Liver (tissue), 9 donors: ENCODE data around the gene RASA1. TPM values are rescaled to one million over a fixed set of nuclear protein-coding genes. Genes with fewer than 3 reads are reported as not detected.
A peak's percentile ranks its signal among the peaks of the same experiment; 100 is the strongest.
"Not testable (repeated sequence)": the region's sequence is repeated elsewhere in the genome, so short reads cannot be mapped to it uniquely, and the experiment has no call there.

ENCODE experiments used
- DNase-seq: peaks from one replicate; pipeline ENCODE4 v3.0.0-alpha.2; 2017; ENCODE audit warnings: low spot score
- H3K27ac ChIP-seq, 2 donors: one replicate each; pipeline ENCODE4 v1.7.0; 2013; ENCODE audit warnings: inconsistent platforms in 2 of 2, low read length in 2 of 2, control low read depth in 1 of 2, low read depth in 1 of 2, mild to moderate bottlenecking in 1 of 2
- H3K27me3 ChIP-seq, 4 donors: one replicate each; pipeline versions ENCODE4 v1.6.1 to v1.7.0; 2013; ENCODE audit warnings: low read length in 3 of 4, inconsistent platforms in 1 of 4, mild to moderate bottlenecking in 1 of 4, moderate library complexity in 1 of 4; ENCODE audit not compliant: control insufficient read depth in 4 of 4, insufficient read depth in 4 of 4
- H3K36me3 ChIP-seq, 4 donors: one replicate each; pipeline versions ENCODE4 v1.6.1 to v1.7.0; 2013; ENCODE audit warnings: low read length in 3 of 4, mild to moderate bottlenecking in 3 of 4, low read depth in 1 of 4, moderate library complexity in 1 of 4; ENCODE audit not compliant: control insufficient read depth in 4 of 4, insufficient read depth in 3 of 4
- H3K4me1 ChIP-seq, 4 donors: one replicate each; pipeline versions ENCODE4 v1.6.1 to v1.7.0; 2013; ENCODE audit warnings: low read length in 3 of 4, mild to moderate bottlenecking in 3 of 4, moderate library complexity in 1 of 4; ENCODE audit not compliant: control insufficient read depth in 4 of 4, insufficient read depth in 4 of 4
- H3K4me3 ChIP-seq, 3 donors: one replicate each; pipeline versions ENCODE4 v1.6.1 to v1.7.0; 2013; ENCODE audit warnings: low read length in 3 of 3, control low read depth in 1 of 3, low read depth in 1 of 3, mild to moderate bottlenecking in 1 of 3
- H3K9ac ChIP-seq, 2 donors: one replicate each; pipeline ENCODE4 v1.7.0; 2013; ENCODE audit warnings: low read length in 2 of 2, mild to moderate bottlenecking in 2 of 2, moderate library complexity in 2 of 2, control low read depth in 1 of 2, low read depth in 1 of 2
- H3K9me3 ChIP-seq, 4 donors: one replicate each; pipeline versions ENCODE4 v1.6.1 to v1.7.0; 2013; ENCODE audit warnings: low read length in 3 of 4; ENCODE audit not compliant: control insufficient read depth in 4 of 4
- EGR1 ChIP-seq, 2 donors: IDR thresholded peaks; 2 replicates each; pipeline ENCODE4 v1.6.1; 2016 to 2018; ENCODE audit warnings: antibody characterized with exemption in 2 of 2, low read depth in 2 of 2
- FOXA1 ChIP-seq: IDR thresholded peaks from 2 replicates; pipeline ENCODE4 v1.6.1; 2016; ENCODE audit warnings: antibody characterized with exemption
- FOXA2 ChIP-seq: IDR thresholded peaks from 2 replicates; pipeline ENCODE4 v1.6.1; 2016; ENCODE audit warnings: antibody characterized with exemption
- GABPA ChIP-seq, 2 donors: IDR thresholded peaks in 1 of 2; conservative IDR thresholded peaks in 1 of 2; 2 replicates each; pipeline ENCODE4 v1.6.1; 2016; ENCODE audit warnings: antibody characterized with exemption in 2 of 2, mild to moderate bottlenecking in 1 of 2, moderate library complexity in 1 of 2
- HNF4A ChIP-seq, 2 donors: conservative IDR thresholded peaks; 2 replicates each; pipeline ENCODE4 v1.6.1; 2016; ENCODE audit warnings: antibody characterized with exemption in 2 of 2, mild to moderate bottlenecking in 2 of 2
- HNF4G ChIP-seq: IDR thresholded peaks from 2 replicates; pipeline ENCODE4 v1.6.1; 2016; ENCODE audit warnings: antibody characterized with exemption
- JUND ChIP-seq, 2 donors: IDR thresholded peaks; 2 replicates each; pipeline ENCODE4 v1.6.1; 2016; ENCODE audit warnings: antibody characterized with exemption in 2 of 2
- NR2F2 ChIP-seq: IDR thresholded peaks from 2 replicates; pipeline ENCODE4 v1.6.1; 2016; ENCODE audit warnings: antibody characterized with exemption
- RAD21 ChIP-seq, 2 donors: IDR thresholded peaks; 2 replicates each; pipeline ENCODE4 v1.6.1; 2016; ENCODE audit warnings: antibody characterized with exemption in 2 of 2, mild to moderate bottlenecking in 2 of 2
- RXRA ChIP-seq, 2 donors: IDR thresholded peaks; 2 replicates each; pipeline ENCODE4 v1.6.1; 2017 to 2018; ENCODE audit warnings: antibody characterized with exemption in 2 of 2, mild to moderate bottlenecking in 1 of 2
- SP1 ChIP-seq: IDR thresholded peaks from 2 replicates; pipeline ENCODE4 v1.6.1; 2018; ENCODE audit warnings: antibody characterized with exemption, mild to moderate bottlenecking
- TAF1 ChIP-seq: conservative IDR thresholded peaks from 2 replicates; pipeline ENCODE4 v1.6.1; 2016; ENCODE audit warnings: antibody characterized with exemption, mild to moderate bottlenecking
- YY1 ChIP-seq: IDR thresholded peaks from 2 replicates; pipeline ENCODE4 v1.6.1; 2016; ENCODE audit warnings: antibody characterized with exemption, mild to moderate bottlenecking
- WGBS: extraction: QIAGEN DNeasy Blood & Tissue Kit; methylation state at CpG from one replicate; pipeline ENCODE4 v1.1.7; 2013; 5-methylcytosine and 5-hydroxymethylcytosine counted together
- polyA plus RNA-seq, 2 donors: library from polyadenylated mRNA; stranded (reverse) in 1 of 2; unstranded in 1 of 2; fragments of 200-250 nt in 1 of 2; fragments of >200 nt in 1 of 2; fragmentation: Nextera tagmentation in 1 of 2; extraction: Ambion mirVana in 1 of 2; gene quantifications; one replicate each; pipeline versions ENCODE4 v1.2.1 to v1.2.3, GENCODE V29; 2013 to 2015
- total RNA-seq, 2 donors: library from RNA; depleted of rRNA; stranded (reverse); fragments of >200 nt; gene quantifications; one replicate each; pipeline ENCODE4 v1.2.3, GENCODE V29; 2014
- TF ChIP-seq, protein P1 (sequence below): IDR thresholded peaks from 2 replicates; pipeline ENCODE4 v1.6.1; 2016; ENCODE audit warnings: antibody characterized with exemption
- TF ChIP-seq, protein P2 (sequence below): IDR thresholded peaks from 2 replicates; pipeline ENCODE4 v1.6.1; 2016; ENCODE audit warnings: antibody characterized with exemption
- TF ChIP-seq, protein P3 (sequence below): IDR thresholded peaks from 2 replicates; pipeline ENCODE4 v1.6.1; 2016; ENCODE audit warnings: antibody characterized with exemption
- TF ChIP-seq, protein P4 (sequence below): fragments of 150-350 bp; IDR thresholded peaks from 2 replicates; pipeline ENCODE4 v1.5.1; 2017; ENCODE audit warnings: improper control_type of control experiment, low read depth, low read length; ENCODE audit not compliant: missing input control
- TF ChIP-seq, protein P5 (sequence below): IDR thresholded peaks from 2 replicates; pipeline ENCODE4 v1.6.1; 2016; ENCODE audit warnings: antibody characterized with exemption, mild to moderate bottlenecking
- donor health status: healthy.
- donor health status: healthy.
- donor health status: healthy.
- donor health status: healthy.
- donor health status: healthy.

RASA1 gene
- total and polyA plus RNA-seq, 4 donors: 3.7 to 18.1 (median 7.0) TPM

DNA sequence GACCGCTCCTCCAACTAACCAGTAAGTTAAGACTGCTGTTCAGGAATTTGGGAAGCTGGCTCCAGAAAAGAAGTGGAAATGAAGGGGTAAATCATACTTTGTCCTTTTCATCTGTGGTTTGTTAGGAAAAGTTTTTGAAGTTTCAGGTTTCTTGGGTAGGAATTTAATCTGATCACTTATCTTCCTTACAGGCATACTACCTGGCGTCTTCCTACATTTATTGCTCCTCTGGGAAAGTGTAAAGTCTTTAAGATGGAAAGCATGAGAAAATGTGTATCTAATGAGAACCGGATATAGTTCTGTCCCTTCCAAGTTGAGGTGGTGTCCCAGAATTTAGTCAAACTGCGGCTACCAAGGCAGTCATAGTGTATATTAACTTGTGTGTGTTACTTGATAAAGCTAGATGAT lies 1.3 kb downstream of the RASA1 start:
- Histone ChIP-seq H3K27ac (peak overlapping the region; percentile 57 to 82), H3K27me3 (no peaks in the 10 kb centered on the region), H3K36me3 (no peaks in the 10 kb centered on the region), H3K9me3 (no peaks in the 10 kb centered on the region), H3K9ac (peak overlapping the region; percentile 79 to 82), H3K4me3 (peak overlapping the region; percentile 91 to 100 (median 98)), H3K4me1 (peaks cover 0 to 20% (median 9%) of the 10 kb centered on the region in 4 donors)
- TF ChIP-seq NR2F2 (no peak), HNF4G (no peak), RXRA (IDR thresholded peaks at IDR 0.05) (no peak), JUND (IDR thresholded peaks at IDR 0.05) (no peak), EGR1 (IDR thresholded peaks at IDR 0.05; ENCODE audit: low read depth in 2 of 2) (no peak), SP1 (no peak), TAF1 (no peak), HNF4A (conservative IDR thresholded peaks at IDR 0.05) (no peak), FOXA1 (no peak), YY1 (no peak), GABPA (IDR thresholded peaks at IDR 0.05 in 1 of 2, conservative IDR thresholded peaks at IDR 0.05 in 1 of 2) (no peak), FOXA2 (no peak), RAD21 (IDR thresholded peaks at IDR 0.05) (no peak)
- TF ChIP-seq, protein P1, sequence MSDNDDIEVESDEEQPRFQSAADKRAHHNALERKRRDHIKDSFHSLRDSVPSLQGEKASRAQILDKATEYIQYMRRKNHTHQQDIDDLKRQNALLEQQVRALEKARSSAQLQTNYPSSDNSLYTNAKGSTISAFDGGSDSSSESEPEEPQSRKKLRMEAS: no peak
- TF ChIP-seq, protein P2, sequence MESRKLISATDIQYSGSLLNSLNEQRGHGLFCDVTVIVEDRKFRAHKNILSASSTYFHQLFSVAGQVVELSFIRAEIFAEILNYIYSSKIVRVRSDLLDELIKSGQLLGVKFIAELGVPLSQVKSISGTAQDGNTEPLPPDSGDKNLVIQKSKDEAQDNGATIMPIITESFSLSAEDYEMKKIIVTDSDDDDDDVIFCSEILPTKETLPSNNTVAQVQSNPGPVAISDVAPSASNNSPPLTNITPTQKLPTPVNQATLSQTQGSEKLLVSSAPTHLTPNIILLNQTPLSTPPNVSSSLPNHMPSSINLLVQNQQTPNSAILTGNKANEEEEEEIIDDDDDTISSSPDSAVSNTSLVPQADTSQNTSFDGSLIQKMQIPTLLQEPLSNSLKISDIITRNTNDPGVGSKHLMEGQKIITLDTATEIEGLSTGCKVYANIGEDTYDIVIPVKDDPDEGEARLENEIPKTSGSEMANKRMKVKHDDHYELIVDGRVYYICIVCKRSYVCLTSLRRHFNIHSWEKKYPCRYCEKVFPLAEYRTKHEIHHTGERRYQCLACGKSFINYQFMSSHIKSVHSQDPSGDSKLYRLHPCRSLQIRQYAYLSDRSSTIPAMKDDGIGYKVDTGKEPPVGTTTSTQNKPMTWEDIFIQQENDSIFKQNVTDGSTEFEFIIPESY: no peak
- TF ChIP-seq, protein P3, sequence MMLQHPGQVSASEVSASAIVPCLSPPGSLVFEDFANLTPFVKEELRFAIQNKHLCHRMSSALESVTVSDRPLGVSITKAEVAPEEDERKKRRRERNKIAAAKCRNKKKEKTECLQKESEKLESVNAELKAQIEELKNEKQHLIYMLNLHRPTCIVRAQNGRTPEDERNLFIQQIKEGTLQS: no peak
- TF ChIP-seq, protein P4, sequence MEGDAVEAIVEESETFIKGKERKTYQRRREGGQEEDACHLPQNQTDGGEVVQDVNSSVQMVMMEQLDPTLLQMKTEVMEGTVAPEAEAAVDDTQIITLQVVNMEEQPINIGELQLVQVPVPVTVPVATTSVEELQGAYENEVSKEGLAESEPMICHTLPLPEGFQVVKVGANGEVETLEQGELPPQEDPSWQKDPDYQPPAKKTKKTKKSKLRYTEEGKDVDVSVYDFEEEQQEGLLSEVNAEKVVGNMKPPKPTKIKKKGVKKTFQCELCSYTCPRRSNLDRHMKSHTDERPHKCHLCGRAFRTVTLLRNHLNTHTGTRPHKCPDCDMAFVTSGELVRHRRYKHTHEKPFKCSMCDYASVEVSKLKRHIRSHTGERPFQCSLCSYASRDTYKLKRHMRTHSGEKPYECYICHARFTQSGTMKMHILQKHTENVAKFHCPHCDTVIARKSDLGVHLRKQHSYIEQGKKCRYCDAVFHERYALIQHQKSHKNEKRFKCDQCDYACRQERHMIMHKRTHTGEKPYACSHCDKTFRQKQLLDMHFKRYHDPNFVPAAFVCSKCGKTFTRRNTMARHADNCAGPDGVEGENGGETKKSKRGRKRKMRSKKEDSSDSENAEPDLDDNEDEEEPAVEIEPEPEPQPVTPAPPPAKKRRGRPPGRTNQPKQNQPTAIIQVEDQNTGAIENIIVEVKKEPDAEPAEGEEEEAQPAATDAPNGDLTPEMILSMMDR: no peak
- TF ChIP-seq, protein P5, sequence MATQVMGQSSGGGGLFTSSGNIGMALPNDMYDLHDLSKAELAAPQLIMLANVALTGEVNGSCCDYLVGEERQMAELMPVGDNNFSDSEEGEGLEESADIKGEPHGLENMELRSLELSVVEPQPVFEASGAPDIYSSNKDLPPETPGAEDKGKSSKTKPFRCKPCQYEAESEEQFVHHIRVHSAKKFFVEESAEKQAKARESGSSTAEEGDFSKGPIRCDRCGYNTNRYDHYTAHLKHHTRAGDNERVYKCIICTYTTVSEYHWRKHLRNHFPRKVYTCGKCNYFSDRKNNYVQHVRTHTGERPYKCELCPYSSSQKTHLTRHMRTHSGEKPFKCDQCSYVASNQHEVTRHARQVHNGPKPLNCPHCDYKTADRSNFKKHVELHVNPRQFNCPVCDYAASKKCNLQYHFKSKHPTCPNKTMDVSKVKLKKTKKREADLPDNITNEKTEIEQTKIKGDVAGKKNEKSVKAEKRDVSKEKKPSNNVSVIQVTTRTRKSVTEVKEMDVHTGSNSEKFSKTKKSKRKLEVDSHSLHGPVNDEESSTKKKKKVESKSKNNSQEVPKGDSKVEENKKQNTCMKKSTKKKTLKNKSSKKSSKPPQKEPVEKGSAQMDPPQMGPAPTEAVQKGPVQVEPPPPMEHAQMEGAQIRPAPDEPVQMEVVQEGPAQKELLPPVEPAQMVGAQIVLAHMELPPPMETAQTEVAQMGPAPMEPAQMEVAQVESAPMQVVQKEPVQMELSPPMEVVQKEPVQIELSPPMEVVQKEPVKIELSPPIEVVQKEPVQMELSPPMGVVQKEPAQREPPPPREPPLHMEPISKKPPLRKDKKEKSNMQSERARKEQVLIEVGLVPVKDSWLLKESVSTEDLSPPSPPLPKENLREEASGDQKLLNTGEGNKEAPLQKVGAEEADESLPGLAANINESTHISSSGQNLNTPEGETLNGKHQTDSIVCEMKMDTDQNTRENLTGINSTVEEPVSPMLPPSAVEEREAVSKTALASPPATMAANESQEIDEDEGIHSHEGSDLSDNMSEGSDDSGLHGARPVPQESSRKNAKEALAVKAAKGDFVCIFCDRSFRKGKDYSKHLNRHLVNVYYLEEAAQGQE: no peak
- no peak for DNase-seq
- WGBS: 15% methylated on average over 4 of the region's 4 CpGs

DNA sequence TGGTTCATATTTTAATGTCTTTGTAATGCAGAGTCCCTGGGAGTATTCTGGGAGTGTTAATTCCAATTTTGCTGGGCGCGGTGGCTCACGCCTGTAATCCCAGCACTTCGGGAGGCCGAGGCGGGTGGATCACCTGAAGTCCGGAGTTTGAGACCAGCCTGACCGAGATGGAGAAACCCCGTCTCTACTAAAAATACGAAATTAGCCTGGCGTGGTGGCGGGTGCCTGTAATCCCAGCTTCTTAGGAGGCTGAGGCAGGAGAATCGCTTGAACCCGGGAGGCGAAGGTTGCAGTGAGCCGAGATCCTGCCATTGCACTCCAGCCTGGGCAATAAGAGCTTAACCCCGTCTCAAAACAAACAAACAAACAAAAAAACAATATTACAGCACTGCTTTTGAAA lies 3.2 kb downstream of the RASA1 start:
- H3K4me3 ChIP-seq, H3K9me3 ChIP-seq, DNase-seq, H3K27ac ChIP-seq, H3K9ac ChIP-seq, H3K36me3 ChIP-seq, H3K27me3 ChIP-seq: not testable (repeated sequence)
- peaks cover 0 to 25% (median 9%) of the 10 kb centered on the region in 4 donors for H3K4me1 ChIP-seq
- WGBS: 98% methylated on average over 17 of the region's 17 CpGs
